ENCODE results near the gene MRPS15. TPM values are rescaled to one million over a fixed set of nuclear protein-coding genes. Genes with fewer than 3 reads are reported as not detected.
"Not testable (repeated sequence)": the region's sequence is repeated elsewhere in the genome, so short reads cannot be mapped to it uniquely, and the experiment has no call there.

Gene MRPS15
- total RNA-seq, 1 donor = 56.2 TPM

- DNase-seq (ENCODE audit: low read depth) = no peak
- H3K4me3 ChIP-seq (ENCODE audit: low read depth, low read length) = no peak overlapping the region
- no peak for TF ChIP-seq CTCF (IDR thresholded peaks at IDR 0.05; ENCODE audit: insufficient read depth, low read length)
Observed at GRCh38 chr1:36493524-36493923, 29.3 kb upstream of the MRPS15 start.

- TF ChIP-seq CTCF (IDR thresholded peaks at IDR 0.05; ENCODE audit: insufficient read depth, low read length) = no peak
- no peak for DNase-seq (ENCODE audit: low read depth)
- H3K4me3 ChIP-seq (ENCODE audit: low read depth, low read length) = no peak overlapping the region
Observed at GRCh38 chr1:36492491-36492890, 28.3 kb upstream of the MRPS15 start.

- DNase-seq (ENCODE audit: low read depth); H3K4me3 ChIP-seq (ENCODE audit: low read depth, low read length): not testable (repeated sequence)
Observed at GRCh38 chr1:36489258-36490051, 25.3 kb upstream of the MRPS15 start.

- no peak overlapping the region for H3K4me3 ChIP-seq (ENCODE audit: low read depth, low read length)
- DNase-seq (ENCODE audit: low read depth) = no peak
- TF ChIP-seq CTCF (IDR thresholded peaks at IDR 0.05; ENCODE audit: insufficient read depth, low read length) = no peak
Observed at GRCh38 chr1:36487906-36488305, 23.7 kb upstream of the MRPS15 start.

- DNase-seq (ENCODE audit: low read depth); H3K4me3 ChIP-seq (ENCODE audit: low read depth, low read length): not testable (repeated sequence)
Observed at GRCh38 chr1:36487336-36487725, 23.1 kb upstream of the MRPS15 start.

- TF ChIP-seq CTCF (IDR thresholded peaks at IDR 0.05; ENCODE audit: insufficient read depth, low read length) = no peak
- no peak for DNase-seq (ENCODE audit: low read depth)
- no peak overlapping the region for H3K4me3 ChIP-seq (ENCODE audit: low read depth, low read length)
Observed at GRCh38 chr1:36486439-36487335, 22.5 kb upstream of the MRPS15 start.

GRCh38 chr1:36486093-36486438 lies 21.9 kb upstream of the MRPS15 start:
- no peak for TF ChIP-seq CTCF (IDR thresholded peaks at IDR 0.05; ENCODE audit: insufficient read depth, low read length)
- H3K4me3 ChIP-seq (ENCODE audit: low read depth, low read length) = no peak overlapping the region

More at GRCh38 chr1:36486093-36486438, 21.9 kb upstream of the MRPS15 start:
- no peak for DNase-seq (ENCODE audit: low read depth)

All from fibroblast of the aortic adventitia (primary cell).